ENCODE results near the gene FBXO33. TPM values are rescaled to one million over a fixed set of nuclear protein-coding genes. Genes with fewer than 3 reads are reported as not detected.
A peak's percentile ranks its signal among the peaks of the same experiment; 100 is the strongest.

Gene FBXO33
- total and polyA plus RNA-seq, 2 of the 8 experiments (the other 6 are each of a cell fraction or from before 2014, with no cell fraction given) = 4.7 to 11.5 TPM

- TF ChIP-seq BCL11A (IDR thresholded peaks at IDR 0.05; ENCODE audit: low read depth in 2 of 2, low read length in 2 of 2) (no peak), SIX5 (IDR thresholded peaks at IDR 0.05; ENCODE audit: low read depth, low read length) (no peak), FOSL1 (IDR thresholded peaks at IDR 0.05; ENCODE audit: insufficient read depth, low read depth, low read length) (no peak), CTBP2 (IDR thresholded peaks at IDR 0.05; ENCODE audit: borderline replicate concordance, insufficient read depth, insufficient read length, low read length) (no peak), CBX5 (IDR thresholded peaks at IDR 0.05; ENCODE audit: low read depth, low read length) (no peak), EZH2 (IDR thresholded peaks at IDR 0.05; ENCODE audit: low read depth, low read length, severe bottlenecking) (no peak), KDM1A (IDR thresholded peaks at IDR 0.05; ENCODE audit: borderline replicate concordance, low read length) (no peak), SAP30 (IDR thresholded peaks at IDR 0.05; ENCODE audit: insufficient read depth, insufficient replicate concordance, low read length) (peak; percentile 42), GTF2F1 (IDR thresholded peaks at IDR 0.05; ENCODE audit: borderline replicate concordance, low read depth, low read length) (no peak), TCF12 (IDR thresholded peaks at IDR 0.05; ENCODE audit: low read depth, low read length) (no peak), TAF7 (optimal IDR thresholded peaks at IDR 0.05; ENCODE audit: borderline replicate concordance, low read depth, low read length) (peak; percentile 79), GABPA (IDR thresholded peaks at IDR 0.05; ENCODE audit: borderline replicate concordance, insufficient read depth, low read length) (no peak), SIN3A (conservative IDR thresholded peaks at IDR 0.05 in 1 of 2, IDR thresholded peaks at IDR 0.05 in 1 of 2; ENCODE audit: low read depth in 1 of 2, low read length in 2 of 2) (no peak; a peak in 1 of 4 replicates), TEAD4 (IDR thresholded peaks at IDR 0.05; ENCODE audit: low read depth, low read length) (peak; percentile 74; the same call in 1 of the 2 replicates), ASH2L (IDR thresholded peaks at IDR 0.05; ENCODE audit: low read length) (peak; percentile 93), EP300 (IDR thresholded peaks at IDR 0.05; ENCODE audit: borderline replicate concordance in 1 of 2, low read depth in 2 of 2, low read length in 2 of 2) (no peak), POLR2A (IDR thresholded peaks at IDR 0.05; ENCODE audit: control extremely low read depth in 1 of 2, low read depth in 2 of 2, low read length in 2 of 2) (no peak; a peak in 2 of 3 replicates)
- TF ChIP-seq, protein P1, sequence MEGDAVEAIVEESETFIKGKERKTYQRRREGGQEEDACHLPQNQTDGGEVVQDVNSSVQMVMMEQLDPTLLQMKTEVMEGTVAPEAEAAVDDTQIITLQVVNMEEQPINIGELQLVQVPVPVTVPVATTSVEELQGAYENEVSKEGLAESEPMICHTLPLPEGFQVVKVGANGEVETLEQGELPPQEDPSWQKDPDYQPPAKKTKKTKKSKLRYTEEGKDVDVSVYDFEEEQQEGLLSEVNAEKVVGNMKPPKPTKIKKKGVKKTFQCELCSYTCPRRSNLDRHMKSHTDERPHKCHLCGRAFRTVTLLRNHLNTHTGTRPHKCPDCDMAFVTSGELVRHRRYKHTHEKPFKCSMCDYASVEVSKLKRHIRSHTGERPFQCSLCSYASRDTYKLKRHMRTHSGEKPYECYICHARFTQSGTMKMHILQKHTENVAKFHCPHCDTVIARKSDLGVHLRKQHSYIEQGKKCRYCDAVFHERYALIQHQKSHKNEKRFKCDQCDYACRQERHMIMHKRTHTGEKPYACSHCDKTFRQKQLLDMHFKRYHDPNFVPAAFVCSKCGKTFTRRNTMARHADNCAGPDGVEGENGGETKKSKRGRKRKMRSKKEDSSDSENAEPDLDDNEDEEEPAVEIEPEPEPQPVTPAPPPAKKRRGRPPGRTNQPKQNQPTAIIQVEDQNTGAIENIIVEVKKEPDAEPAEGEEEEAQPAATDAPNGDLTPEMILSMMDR (IDR thresholded peaks at IDR 0.05; ENCODE audit: control extremely low read depth in 1 of 3, insufficient read depth in 1 of 3, low read depth in 1 of 3, low read length in 3 of 3) = peak in 1 of 3 experiments; percentile 5; a peak in 1 of 4 replicates
- TF ChIP-seq, protein P2, sequence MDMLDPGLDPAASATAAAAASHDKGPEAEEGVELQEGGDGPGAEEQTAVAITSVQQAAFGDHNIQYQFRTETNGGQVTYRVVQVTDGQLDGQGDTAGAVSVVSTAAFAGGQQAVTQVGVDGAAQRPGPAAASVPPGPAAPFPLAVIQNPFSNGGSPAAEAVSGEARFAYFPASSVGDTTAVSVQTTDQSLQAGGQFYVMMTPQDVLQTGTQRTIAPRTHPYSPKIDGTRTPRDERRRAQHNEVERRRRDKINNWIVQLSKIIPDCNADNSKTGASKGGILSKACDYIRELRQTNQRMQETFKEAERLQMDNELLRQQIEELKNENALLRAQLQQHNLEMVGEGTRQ (IDR thresholded peaks at IDR 0.05; ENCODE audit: low read length) = no peak
Measured at GRCh38 chr14:39432619-39433451, 602 bp upstream of the FBXO33 start (continued).

All from H1 (cell line).